PC-3 (cell line): ENCODE results near the gene DOC2A. TPM values are rescaled to one million over a fixed set of nuclear protein-coding genes. Genes with fewer than 3 reads are reported as not detected.

Experiments used
- ATAC-seq: fragments of 200-7000 bp; cut with Tn5 transposase; 2 replicates; pipeline ENCODE4 v1.9.1; 2020; ENCODE audit warnings: mild to moderate bottlenecking, moderate library complexity
- BruUV-seq: library from RNA; stranded (reverse); fragments of 400-500 nt; replicated peaks from 2 replicates; lab custom pipeline; 2021; lab: Mats Ljungman, UMichigan
- CTCF ChIA-PET: fragments of 300-600 bp; sonication (Branson Sonifier 250); formaldehyde crosslinking; loops from one replicate; lab custom pipeline; 2022; ENCODE audit warnings: antibody characterized with exemption; lab: Charles Lee
- POLR2A ChIA-PET: fragments of 300-600 bp; sonication (Branson Sonifier 250); formaldehyde crosslinking; loops from one replicate; lab custom pipeline; 2022; ENCODE audit warnings: antibody characterized with exemption; ENCODE audit not compliant: unreplicated experiment; lab: Charles Lee
- DNase-seq: peaks from one replicate; pipeline ENCODE4 v3.0.0-alpha.2; 2015
- H2AFZ ChIP-seq: fragments of 300-600 bp; sonication (generic); 2 replicates; pipeline ENCODE4 v1.6.0; 2016; ENCODE audit warnings: antibody characterized with exemption, low read length
- H3F3A ChIP-seq: fragments of 300-600 bp; sonication (generic); one replicate; pipeline ENCODE4 v1.6.0; 2017; ENCODE audit warnings: antibody characterized with exemption, low read length, control low read depth, mild to moderate bottlenecking; ENCODE audit not compliant: unreplicated experiment
- H3K27ac ChIP-seq: fragments of 300-600 bp; sonication (generic); 2 replicates; pipeline ENCODE4 v1.5.1; 2016; ENCODE audit warnings: mild to moderate bottlenecking, low read length
- H3K27me3 ChIP-seq: fragments of 300-600 bp; sonication (generic); 2 replicates; pipeline ENCODE4 v1.6.1; 2016; ENCODE audit warnings: low read length, mixed read lengths
- H3K36me3 ChIP-seq: fragments of 300-600 bp; sonication (generic); 2 replicates; pipeline ENCODE4 v1.6.1; 2016; ENCODE audit warnings: low read depth, mixed run types, low read length, mixed read lengths
- H3K4me1 ChIP-seq: fragments of 300-600 bp; sonication (generic); 2 replicates; pipeline ENCODE4 v1.5.1; 2016; ENCODE audit warnings: low read length; ENCODE audit not compliant: insufficient read depth
- H3K4me2 ChIP-seq: fragments of 300-600 bp; sonication (generic); 2 replicates; pipeline ENCODE4 v1.6.0; 2016; ENCODE audit warnings: low read length
- H3K4me3 ChIP-seq: fragments of 300-600 bp; sonication (generic); 2 replicates; pipeline ENCODE4 v1.5.1; 2016; ENCODE audit warnings: mild to moderate bottlenecking, low read length, mixed read lengths
- H3K79me2 ChIP-seq: fragments of 300-600 bp; sonication (generic); 2 replicates; pipeline ENCODE4 v1.6.1; 2017; ENCODE audit warnings: low read length, mixed read lengths
- H3K9ac ChIP-seq: fragments of 300-600 bp; sonication (generic); 2 replicates; pipeline ENCODE4 v1.6.0; 2016; ENCODE audit warnings: mild to moderate bottlenecking, low read length
- H3K9me2 ChIP-seq: fragments of 300-600 bp; sonication (generic); replicated peaks from 2 replicates; pipeline ENCODE4 v1.6.1; 2016; ENCODE audit warnings: mixed run types, low read length, mixed read lengths
- H3K9me3 ChIP-seq: fragments of 300-600 bp; sonication (generic); 2 replicates; pipeline ENCODE4 v1.6.1; 2016; ENCODE audit warnings: low read length, mixed read lengths
- H4K20me1 ChIP-seq: fragments of 300-600 bp; sonication (generic); 2 replicates; pipeline ENCODE4 v1.6.1; 2016; ENCODE audit warnings: low read length, mixed read lengths
- CTCF ChIP-seq: fragments of 300-600 bp; sonication (generic); conservative IDR thresholded peaks from 2 replicates; pipeline ENCODE4 v1.5.1; 2017; ENCODE audit warnings: antibody characterized with exemption, low read depth, mild to moderate bottlenecking, low read length
- EZH2 ChIP-seq: fragments of 300-600 bp; sonication (generic); IDR thresholded peaks from one replicate; pipeline ENCODE4 v1.6.1; 2017; ENCODE audit warnings: antibody characterized with exemption, mild to moderate bottlenecking, low read length; ENCODE audit not compliant: unreplicated experiment
- EZH2phosphoT487 ChIP-seq: fragments of 300-600 bp; sonication (generic); IDR thresholded peaks from 2 replicates; pipeline ENCODE4 v1.6.1; 2018; ENCODE audit warnings: mild to moderate bottlenecking, antibody characterized with exemption, low read length, borderline replicate concordance
- intact Hi-C: fragments of 100-400 bp; cut with micrococcal nuclease; formaldehyde crosslinking; loops from 2 replicates; pipeline ENCODE4 v1.9.0; 2023
- total RNA-seq: library from RNA; depleted of rRNA; stranded (reverse); fragments of >200 nt; gene quantifications from 2 replicates; pipeline ENCODE4 v1.2.3, GENCODE V29; 2014

DOC2A gene
- total RNA-seq, 1 experiment from 2014 or later, result 4.6 TPM

GRCh38 chr16:30030011-30030685 is 19.3 kb upstream of the DOC2A start:
- no peaks in the 10 kb centered on the region for H3K9me2 ChIP-seq
- H4K20me1 ChIP-seq, result no peaks in the 10 kb centered on the region
- no peaks in the 10 kb centered on the region for H3K79me2 ChIP-seq
- DNase-seq (no peak), ATAC-seq (no peak)
- no peak overlapping the region for H3K27ac ChIP-seq
- H3F3A ChIP-seq, result no peaks in the 10 kb centered on the region
- intact Hi-C loops, result no loop called here
- BruUV-seq, result no TSS peak
- TF ChIP-seq CTCF (no peak), EZH2phosphoT487 (no peak), EZH2 (no peak)
- H3K4me1 ChIP-seq, result no peaks in the 10 kb centered on the region
- H3K9me3 ChIP-seq, result no peaks in the 10 kb centered on the region
- no peak overlapping the region for H3K9ac ChIP-seq
- H3K4me3 ChIP-seq, result no peak overlapping the region
- no peak overlapping the region for H2AFZ ChIP-seq
- H3K27me3 ChIP-seq, result no peaks in the 10 kb centered on the region
- no peaks in the 10 kb centered on the region; the same call in 1 of the 2 replicates for H3K36me3 ChIP-seq
- no peak overlapping the region for H3K4me2 ChIP-seq
- ChIA-PET POLR2A (no interaction called here), CTCF (no interaction called here)

- Histone ChIP-seq H3K9me2 (no peaks in the 10 kb centered on the region), H3K9me3 (no peaks in the 10 kb centered on the region), H4K20me1 (no peaks in the 10 kb centered on the region), H3K27me3 (no peaks in the 10 kb centered on the region), H3F3A (no peaks in the 10 kb centered on the region), H2AFZ (no peak overlapping the region), H3K9ac (no peak overlapping the region), H3K27ac (no peak overlapping the region), H3K79me2 (no peaks in the 10 kb centered on the region), H3K4me2 (no peak overlapping the region), H3K4me3 (no peak overlapping the region), H3K4me1 (no peaks in the 10 kb centered on the region), H3K36me3 (no peaks in the 10 kb centered on the region; the same call in 1 of the 2 replicates)
- intact Hi-C loops, result no loop called here
- TF ChIP-seq EZH2phosphoT487 (no peak), EZH2 (no peak), CTCF (no peak)
- BruUV-seq, result no TSS peak
- no peak for DNase-seq
- ATAC-seq, result no peak
- ChIA-PET CTCF (no interaction called here), POLR2A (no interaction called here)
These were observed 17.7 kb upstream of the DOC2A start for GRCh38 chr16:30028438-30029076.
